CD4-positive, alpha-beta T cell (primary cell): ENCODE measurements around the gene BCO2. TPM values are rescaled to one million over a fixed set of nuclear protein-coding genes. Genes with fewer than 3 reads are reported as not detected.

ENCODE experiments used
- ATAC-seq: fragments of 200-7000 bp; cut with Tn5 transposase; one replicate; pipeline ENCODE4 v1.10.0; 2022; ENCODE audit warnings: mild to moderate bottlenecking; ENCODE audit not compliant: poor library complexity
- CTCF ChIA-PET: fragments of 350-600 bp; sonication (Branson Sonifier 250); formaldehyde crosslinking; loops from one replicate; lab custom pipeline; 2021; ENCODE audit warnings: antibody characterized with exemption, inconsistent platforms; lab: Charles Lee
- POLR2A ChIA-PET: fragments of 350-600 bp; sonication (Branson Sonifier 250); formaldehyde crosslinking; loops from one replicate; lab custom pipeline; 2021; ENCODE audit warnings: antibody characterized with exemption, inconsistent platforms; lab: Charles Lee
- DNase-seq, 14 experiments: peaks; one replicate each; pipeline ENCODE4 v3.0.0-alpha.2; 2013 to 2020; ENCODE audit warnings: mixed read lengths in 2 of 14
- H3K27ac ChIP-seq, 2 donors: one replicate each; pipeline versions ENCODE4 v1.5.1 to v1.7.0; 2013; ENCODE audit warnings: low read length in 2 of 2, low read depth in 1 of 2, mild to moderate bottlenecking in 1 of 2
- H3K27me3 ChIP-seq, 2 experiments: 1 replicate in 1 of 2; 2 replicates in 1 of 2; pipeline versions ENCODE4 v1.6.1 to v1.7.0; 2013; ENCODE audit warnings: low read length in 2 of 2, control low read depth in 1 of 2, mild to moderate bottlenecking in 1 of 2, moderate library complexity in 1 of 2; ENCODE audit not compliant: insufficient read depth in 2 of 2, control insufficient read depth in 1 of 2
- H3K36me3 ChIP-seq: one replicate; pipeline ENCODE4 v1.6.1; 2013; ENCODE audit warnings: low read length, control low read depth; ENCODE audit not compliant: insufficient read depth
- H3K4me1 ChIP-seq: one replicate; pipeline ENCODE4 v1.6.1; 2013; ENCODE audit warnings: low read length, control low read depth; ENCODE audit not compliant: insufficient read depth
- H3K4me3 ChIP-seq: one replicate; pipeline ENCODE4 v1.5.1; 2013; ENCODE audit warnings: mild to moderate bottlenecking, low read length, moderate library complexity
- H3K9me3 ChIP-seq, 2 experiments: 1 replicate in 1 of 2; 2 replicates in 1 of 2; pipeline versions ENCODE4 v1.6.1 to v1.7.0; 2013; ENCODE audit warnings: low read length in 2 of 2, mild to moderate bottlenecking in 2 of 2, control low read depth in 1 of 2, moderate library complexity in 1 of 2; ENCODE audit not compliant: control insufficient read depth in 1 of 2, insufficient read depth in 1 of 2
- H3K27ac Mint-ChIP-seq: one replicate; pipeline ENCODE4 v1.8.0; 2020; ENCODE audit warnings: mixed read lengths
- H3K27me3 Mint-ChIP-seq: one replicate; pipeline ENCODE4 v1.8.0; 2021; ENCODE audit warnings: mixed read lengths
- H3K36me3 Mint-ChIP-seq: one replicate; pipeline ENCODE4 v1.8.0; 2021; ENCODE audit warnings: low read depth, mixed read lengths
- H3K4me1 Mint-ChIP-seq: one replicate; pipeline ENCODE4 v1.8.0; 2021; ENCODE audit warnings: low read depth, mixed read lengths
- H3K4me3 Mint-ChIP-seq: one replicate; pipeline ENCODE4 v1.8.0; 2020; ENCODE audit warnings: mild to moderate bottlenecking, mixed read lengths
- H3K9me3 Mint-ChIP-seq: one replicate; pipeline ENCODE4 v1.8.0; 2020; ENCODE audit warnings: mixed read lengths
- CTCF ChIP-seq: fragments of 200-600 bp; IDR thresholded peaks from one replicate; pipeline ENCODE4 v1.8.0; 2022; ENCODE audit warnings: antibody characterized with exemption, mild to moderate bottlenecking
- intact Hi-C, 2 experiments: fragments of 100-400 bp; cut with DNase I in 1 of 2; cut with micrococcal nuclease in 1 of 2; formaldehyde crosslinking; loops; one replicate each; pipeline versions ENCODE4 v1.15.1 to v1.9.0; 2023 to 2025; cut with DNase I, micrococcal nuclease
- total RNA-seq, 174 experiments: library from RNA in 2 of 174; stranded (reverse) in 2 of 174; gene quantifications; one replicate each; pipeline ENCODE4 v1.2.3 and lab custom pipeline; 2021 to 2026

The BCO2 gene
- total RNA-seq, 2 experiments from 2014 or later = 1.1 to 1.5 TPM

- Histone ChIP-seq H3K27me3 (no peaks in the 10 kb centered on the region), H3K36me3 (no peaks in the 10 kb centered on the region), H3K9me3 (no peaks in the 10 kb centered on the region), H3K4me1 (no peaks in the 10 kb centered on the region), H3K4me3 (no peak within 1 kb of the TSS), H3K27ac (no peak within 1 kb of the TSS)
- Mint-ChIP-seq H3K9me3 (no peaks in the 10 kb centered on the region), H3K27ac (no peak within 1 kb of the TSS), H3K36me3 (no peaks in the 10 kb centered on the region), H3K27me3 (no peaks in the 10 kb centered on the region), H3K4me1 (no peaks in the 10 kb centered on the region), H3K4me3 (no peak within 1 kb of the TSS)
- intact Hi-C loops = no loop called here
- ChIA-PET POLR2A (no interaction called here), CTCF (no interaction called here)
- DNase-seq (no peak), ATAC-seq (no peak)
- TF ChIP-seq CTCF = no peak
These were observed 85.2 kb downstream of the BCO2 start, which contains the start of gene PLET1 for GRCh38 chr11:112260490-112260889. TSS of gene PLET1 (minus strand) at chr11:112260860. CDS start at chr11:112260589, 271 bp downstream.

DNA sequence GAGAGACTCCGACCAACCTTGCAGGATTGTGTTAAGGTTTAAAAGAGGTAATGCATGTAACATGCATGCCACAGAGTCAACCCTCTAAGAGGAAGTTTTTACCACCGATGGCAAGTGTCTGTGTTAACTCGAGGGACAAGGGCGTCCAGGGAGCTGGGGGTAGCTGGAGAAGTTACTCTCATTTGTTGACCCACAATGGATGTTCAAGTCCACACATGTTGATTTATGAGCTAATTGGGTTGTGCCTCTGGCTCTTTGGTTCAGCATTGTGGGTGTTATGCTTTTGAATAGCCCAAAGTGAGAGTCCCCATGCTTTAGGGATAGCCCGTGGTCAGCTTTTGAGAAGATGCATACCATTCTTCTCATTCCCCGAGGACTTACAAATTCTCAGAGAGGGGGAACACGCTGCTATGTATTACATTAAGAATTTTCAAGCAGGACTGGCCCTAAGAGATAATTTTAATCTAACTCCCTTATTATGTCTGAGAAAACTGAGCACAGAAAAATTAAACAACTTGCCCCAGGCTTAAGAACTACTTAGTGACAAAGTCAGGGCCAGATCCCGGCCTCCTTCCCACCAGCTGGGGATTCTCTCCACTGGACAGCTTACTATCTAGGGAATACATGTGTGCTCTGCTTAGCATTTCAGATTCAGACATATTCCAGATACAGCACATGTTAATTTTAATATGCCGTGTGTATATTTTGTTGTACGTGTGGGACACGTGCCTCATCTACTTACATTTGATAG is 90.5 kb downstream of the BCO2 start:
- no peak overlapping the region for H3K27ac Mint-ChIP-seq
- H3K9me3 ChIP-seq = no peaks in the 10 kb centered on the region
- H3K4me3 Mint-ChIP-seq = no peak overlapping the region
- no peak for DNase-seq
- H3K27me3 ChIP-seq = no peaks in the 10 kb centered on the region
- no peaks in the 10 kb centered on the region for H3K4me1 ChIP-seq
- H3K4me1 Mint-ChIP-seq = no peaks in the 10 kb centered on the region
- no peaks in the 10 kb centered on the region for H3K36me3 ChIP-seq
- ChIA-PET CTCF (no interaction called here), POLR2A (no interaction called here)
- H3K27me3 Mint-ChIP-seq = no peaks in the 10 kb centered on the region
- no peaks in the 10 kb centered on the region for H3K36me3 Mint-ChIP-seq
- no peaks in the 10 kb centered on the region for H3K9me3 Mint-ChIP-seq
- intact Hi-C loops = no loop called here
- no peak overlapping the region for H3K4me3 ChIP-seq
- no peak for ATAC-seq
- no peak for TF ChIP-seq CTCF
- H3K27ac ChIP-seq = no peak overlapping the region

DNA sequence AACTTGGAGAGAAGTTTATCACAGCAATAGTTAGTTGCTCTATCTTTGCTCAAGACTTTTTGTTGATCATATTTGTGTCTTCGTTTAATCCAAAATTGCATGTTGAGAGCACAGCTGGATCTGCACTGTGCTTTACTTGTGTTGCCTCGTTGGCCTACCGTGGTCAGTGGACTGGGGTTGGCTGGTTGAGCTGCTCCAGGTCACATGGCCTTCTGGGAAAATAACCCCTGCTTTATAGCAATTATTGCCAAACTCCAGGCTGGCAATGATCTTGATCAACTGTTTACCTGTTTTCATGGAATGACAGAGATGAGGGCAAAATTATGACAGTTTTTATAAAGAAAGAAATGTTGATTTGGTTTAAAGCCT is 91.1 kb downstream of the BCO2 start:
- no peaks in the 10 kb centered on the region for H3K27me3 ChIP-seq
- TF ChIP-seq CTCF = no peak
- no peaks in the 10 kb centered on the region for H3K27me3 Mint-ChIP-seq
- no peak overlapping the region for H3K4me3 ChIP-seq
- no peaks in the 10 kb centered on the region for H3K36me3 ChIP-seq
- H3K9me3 Mint-ChIP-seq = no peaks in the 10 kb centered on the region
- no peak overlapping the region for H3K4me3 Mint-ChIP-seq
- no peaks in the 10 kb centered on the region for H3K36me3 Mint-ChIP-seq
- ATAC-seq (no peak), DNase-seq (no peak)
- ChIA-PET POLR2A (no interaction called here), CTCF (no interaction called here)
- H3K4me1 Mint-ChIP-seq = no peaks in the 10 kb centered on the region
- no peak overlapping the region for H3K27ac Mint-ChIP-seq
- no peaks in the 10 kb centered on the region for H3K9me3 ChIP-seq
- H3K27ac ChIP-seq = no peak overlapping the region
- H3K4me1 ChIP-seq = no peaks in the 10 kb centered on the region
- intact Hi-C loops = no loop called here
